ENCODE measurements around the gene PSME3. TPM values are rescaled to one million over a fixed set of nuclear protein-coding genes. Genes with fewer than 3 reads are reported as not detected.

PSME3 gene
- total RNA-seq, 1 experiment from 2014 or later: 222 TPM

GRCh38 chr17:42795465-42795864 is 37.7 kb upstream of the PSME3 start:
- H3K27ac Mint-ChIP-seq: peak overlapping the region in 1 of 3 experiments; percentile 50; a peak in 1 of 7 replicates
- H3K4ac ChIP-seq (ENCODE audit: low read depth, low read length): no peak overlapping the region
- H4K8ac ChIP-seq (replicated peaks; ENCODE audit: insufficient read length, low read depth, low read length): no peak overlapping the region
- peak overlapping the region in 1 of 2 experiments; percentile 42; a peak in 1 of 5 replicates for H3K4me3 Mint-ChIP-seq
- no peak overlapping the region for H2BK120ac ChIP-seq (ENCODE audit: low read depth, low read length, poor library complexity, severe bottlenecking)
- no peaks in the 10 kb centered on the region for H3K27me3 ChIP-seq (ENCODE audit: insufficient read depth, low read length)
- no peak overlapping the region for H2BK5ac ChIP-seq (ENCODE audit: insufficient read length, low read length)
- no peak overlapping the region for H3K18ac ChIP-seq (ENCODE audit: insufficient read length, low read depth, low read length)
- H3K79me1 ChIP-seq (ENCODE audit: insufficient read depth, low read depth, low read length, poor library complexity, severe bottlenecking): no peaks in the 10 kb centered on the region
- H4K91ac ChIP-seq (ENCODE audit: insufficient read length, low read depth, low read length): no peak overlapping the region
- H4K5ac ChIP-seq (ENCODE audit: insufficient read length, low read depth, low read length): no peak overlapping the region
- no peaks in the 10 kb centered on the region for H3K9me3 ChIP-seq (ENCODE audit: control insufficient read depth, low read depth, low read length)
- no peak overlapping the region for H2BK15ac ChIP-seq (ENCODE audit: low read depth, low read length)
- H3K9me3 Mint-ChIP-seq: peaks cover 5 to 8% of the 10 kb centered on the region in 2 experiments
- peaks cover 6 to 7% of the 10 kb centered on the region in 2 experiments for H3K4me1 Mint-ChIP-seq
- no peak overlapping the region for H2BK12ac ChIP-seq (ENCODE audit: insufficient read length, low read depth, low read length)
- no peak overlapping the region for H3K23ac ChIP-seq (ENCODE audit: insufficient read length, low read depth, low read length)
- H2BK20ac ChIP-seq (ENCODE audit: low read depth, low read length, poor library complexity, severe bottlenecking): no peak overlapping the region
- no peak overlapping the region for H3K56ac ChIP-seq (ENCODE audit: insufficient read length, low read depth, low read length)
- no peak overlapping the region for H3T11ph ChIP-seq (ENCODE audit: low read length)
- peaks cover 5 to 24% (median 20%) of the 10 kb centered on the region in 3 experiments; a peak in 6 of 7 replicates for H3K36me3 Mint-ChIP-seq (ENCODE audit: insufficient read depth in 1 of 3, low read depth in 3 of 3)
- no peak for DNase-seq
- H3K23me2 ChIP-seq (ENCODE audit: insufficient read length, low read depth, low read length, poor library complexity, severe bottlenecking): no peaks in the 10 kb centered on the region
- H4K20me1 ChIP-seq (ENCODE audit: control insufficient read depth, insufficient read depth, insufficient read length): no peaks in the 10 kb centered on the region
- H3K14ac ChIP-seq (ENCODE audit: insufficient read depth, low read length): no peak overlapping the region
- no peak overlapping the region for H3K4me2 ChIP-seq (ENCODE audit: insufficient read depth, insufficient read length, low read length)
- H3K4me1 ChIP-seq (ENCODE audit: insufficient read depth, low read length): no peaks in the 10 kb centered on the region; the same call in 1 of the 2 replicates
- no peaks in the 10 kb centered on the region for H3K79me2 ChIP-seq (ENCODE audit: insufficient read depth, low read length)
- H2AK5ac ChIP-seq (ENCODE audit: insufficient read length, low read length): no peak overlapping the region
- no peak for TF ChIP-seq CTCF (conservative IDR thresholded peaks at IDR 0.05)
- H3K27me3 Mint-ChIP-seq (ENCODE audit: low read depth): peaks cover 17% of the 10 kb centered on the region
- no CpG with 5 or more reads among the region's 10 CpGs for WGBS (ENCODE audit: extremely low coverage, insufficient read length, low lambda C conversion rate)
- H3K9ac ChIP-seq (ENCODE audit: extremely low read depth, insufficient read length, low read length): no peak overlapping the region
- no peak overlapping the region for H2AFZ ChIP-seq (ENCODE audit: low read length)
- no peak overlapping the region for H3K27ac ChIP-seq (ENCODE audit: insufficient read length, low read depth, low read length)
